ENCODE data around the gene CASP5.
A peak's percentile ranks its signal among the peaks of the same experiment; 100 is the strongest.

The CASP5 gene

GRCh38 chr11:104967534-104968354 is 55.2 kb downstream of the CASP5 start:
- DNase-seq (ENCODE audit: low read depth in 2 of 2), result no peak

- DNase-seq (ENCODE audit: low read depth in 2 of 2), result no peak
Observed at GRCh38 chr11:104965735-104966134, 57.2 kb downstream of the CASP5 start.

GRCh38 chr11:104964247-104964646 is 58.7 kb downstream of the CASP5 start:
- no peak for DNase-seq (ENCODE audit: low read depth in 2 of 2)

GRCh38 chr11:104962852-104963251 is 60.1 kb downstream of the CASP5 start:
- DNase-seq (ENCODE audit: low read depth in 2 of 2), result no peak

- no peak for DNase-seq (ENCODE audit: low read depth in 2 of 2)
Observed at GRCh38 chr11:104957280-104957679, 65.7 kb downstream of the CASP5 start.

- no peak for DNase-seq (ENCODE audit: low read depth in 2 of 2)
Observed at GRCh38 chr11:104956528-104956927, 66.4 kb downstream of the CASP5 start.

- DNase-seq (ENCODE audit: low read depth in 2 of 2), result peak in 1 of 2 experiments; percentile 28
Observed at GRCh38 chr11:104946907-104947306, 76.1 kb downstream of the CASP5 start.

Data from fibroblast of skin of left quadriceps (primary cell).